Measurements from ENCODE around the gene NUP35. TPM values are rescaled to one million over a fixed set of nuclear protein-coding genes. Genes with fewer than 3 reads are reported as not detected.

Gene NUP35
- total RNA-seq, 1 experiment from 2014 or later, result 33.4 TPM

GRCh38 chr2:183117226-183117625, 7.0 kb upstream of the NUP35 start:
- H3K4me3 ChIP-seq (replicated peaks in 1 of 2; ENCODE audit: low read depth in 1 of 2, low read length in 2 of 2), result no peak overlapping the region
- no TSS peak for BruUV-seq (replicated peaks)
- no peaks in the 10 kb centered on the region for H3K9me2 ChIP-seq (ENCODE audit: insufficient read depth)
- no peak overlapping the region for H3K9ac ChIP-seq (ENCODE audit: low read length)
- no peaks in the 10 kb centered on the region for H3K79me2 ChIP-seq (ENCODE audit: insufficient read depth, low read length)
- intact Hi-C loops (cut with micrococcal nuclease), result no loop called here
- no peak for DNase-seq (ENCODE audit: low read depth, low spot score)
- H3K36me3 ChIP-seq (ENCODE audit: control insufficient read depth in 1 of 2, insufficient read depth in 2 of 2, low read length in 2 of 2), result no peaks in the 10 kb centered on the region
- no peak overlapping the region for H3K4me2 ChIP-seq (ENCODE audit: low read length)
- ChIA-PET RAD21 (ENCODE audit: low non-redundant PET in 1 of 2, low total read pairs in 2 of 2, uncharacterized antibody in 2 of 2, unreplicated experiment in 2 of 2) (no interaction called here), CTCF (no interaction called here), POLR2A (no interaction called here)
- H4K20me1 ChIP-seq (ENCODE audit: insufficient read depth), result no peaks in the 10 kb centered on the region
- H3K9me3 ChIP-seq (ENCODE audit: control insufficient read depth in 1 of 2, insufficient read depth in 1 of 2, low read depth in 1 of 2, low read length in 2 of 2), result no peaks in the 10 kb centered on the region
- no peak for TF ChIP-seq ZFX (IDR thresholded peaks at IDR 0.05)
- TF ChIP-seq ATF3 (IDR thresholded peaks at IDR 0.05), result no peak
- TF ChIP-seq MAX (IDR thresholded peaks at IDR 0.05), result no peak
- TF ChIP-seq POLR2A (IDR thresholded peaks at IDR 0.05; ENCODE audit: borderline replicate concordance, extremely low read depth, insufficient read depth, insufficient read length), result no peak
- TF ChIP-seq YY1 (IDR thresholded peaks at IDR 0.05; ENCODE audit: extremely low read depth, insufficient replicate concordance, low read depth, low read length), result no peak
- TF ChIP-seq ZBTB33 (IDR thresholded peaks at IDR 0.05; ENCODE audit: extremely low read depth, insufficient replicate concordance, low read length), result no peak
- no peak for TF ChIP-seq SP1 (IDR thresholded peaks at IDR 0.05; ENCODE audit: low read depth)
- no peak for TF ChIP-seq SIN3A (IDR thresholded peaks at IDR 0.05; ENCODE audit: low read depth)
- TF ChIP-seq JUND (IDR thresholded peaks at IDR 0.05), result no peak
- TF ChIP-seq ELF1 (IDR thresholded peaks at IDR 0.05; ENCODE audit: borderline replicate concordance, low read depth), result no peak
- TF ChIP-seq SRF (IDR thresholded peaks at IDR 0.05; ENCODE audit: low read depth), result no peak
- no peak for TF ChIP-seq CBX3 (IDR thresholded peaks at IDR 0.05; ENCODE audit: low read depth)
- TF ChIP-seq RAD21 (IDR thresholded peaks at IDR 0.05; ENCODE audit: low read depth), result no peak
- TF ChIP-seq FOSL1 (IDR thresholded peaks at IDR 0.05; ENCODE audit: low read depth), result no peak
- no peak for ATAC-seq
- H3K4me1 ChIP-seq (ENCODE audit: control insufficient read depth in 1 of 2, insufficient read depth in 2 of 2, low read length in 2 of 2), result no peaks in the 10 kb centered on the region
- no peak overlapping the region for H3K27ac ChIP-seq (ENCODE audit: low read depth, low read length)
- no peaks in the 10 kb centered on the region for H3K27me3 ChIP-seq (ENCODE audit: insufficient read depth, low read length)
- H2AFZ ChIP-seq (ENCODE audit: low read depth, low read length, poor library complexity, severe bottlenecking), result no peak overlapping the region
